ENCODE results near the gene ITGAL.

The ITGAL gene

DNA sequence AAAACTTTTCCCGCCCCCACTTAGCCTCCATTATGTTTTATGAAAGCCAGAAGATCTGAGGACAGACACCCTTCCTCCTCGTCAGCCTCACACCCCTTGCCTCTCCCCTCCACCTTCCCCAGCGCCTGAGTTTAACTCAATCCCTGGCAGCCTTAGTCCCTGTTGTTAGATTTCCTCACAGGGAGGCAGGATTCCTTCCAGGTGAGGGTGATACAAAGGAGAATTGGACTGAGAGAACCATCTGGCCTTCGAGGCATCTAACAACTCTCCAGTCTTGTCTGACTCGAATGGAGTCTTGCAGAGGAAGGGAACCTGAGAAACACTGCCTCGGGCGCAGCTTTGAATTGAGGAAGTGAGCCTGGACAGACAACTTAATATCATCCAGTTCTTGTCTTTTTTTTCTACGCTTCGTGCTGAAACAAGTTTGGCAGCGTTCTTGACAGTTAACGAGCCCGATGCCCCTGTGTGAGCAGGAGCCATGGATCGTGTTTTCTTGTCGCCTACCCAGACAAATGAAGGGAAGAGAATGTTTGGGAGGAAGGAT, 55.2 kb downstream of the ITGAL start:
- H3K4me3 Mint-ChIP-seq = peak overlapping the region; percentile 81 to 89 (median 85)
- peaks cover 18% of the 10 kb centered on the region for H3K4me1 Mint-ChIP-seq
- no peaks in the 10 kb centered on the region for H3K27me3 Mint-ChIP-seq (ENCODE audit: low read depth)
- TF ChIP-seq, protein P1, sequence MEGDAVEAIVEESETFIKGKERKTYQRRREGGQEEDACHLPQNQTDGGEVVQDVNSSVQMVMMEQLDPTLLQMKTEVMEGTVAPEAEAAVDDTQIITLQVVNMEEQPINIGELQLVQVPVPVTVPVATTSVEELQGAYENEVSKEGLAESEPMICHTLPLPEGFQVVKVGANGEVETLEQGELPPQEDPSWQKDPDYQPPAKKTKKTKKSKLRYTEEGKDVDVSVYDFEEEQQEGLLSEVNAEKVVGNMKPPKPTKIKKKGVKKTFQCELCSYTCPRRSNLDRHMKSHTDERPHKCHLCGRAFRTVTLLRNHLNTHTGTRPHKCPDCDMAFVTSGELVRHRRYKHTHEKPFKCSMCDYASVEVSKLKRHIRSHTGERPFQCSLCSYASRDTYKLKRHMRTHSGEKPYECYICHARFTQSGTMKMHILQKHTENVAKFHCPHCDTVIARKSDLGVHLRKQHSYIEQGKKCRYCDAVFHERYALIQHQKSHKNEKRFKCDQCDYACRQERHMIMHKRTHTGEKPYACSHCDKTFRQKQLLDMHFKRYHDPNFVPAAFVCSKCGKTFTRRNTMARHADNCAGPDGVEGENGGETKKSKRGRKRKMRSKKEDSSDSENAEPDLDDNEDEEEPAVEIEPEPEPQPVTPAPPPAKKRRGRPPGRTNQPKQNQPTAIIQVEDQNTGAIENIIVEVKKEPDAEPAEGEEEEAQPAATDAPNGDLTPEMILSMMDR (IDR thresholded peaks at IDR 0.05; ENCODE audit: unreplicated experiment in 3 of 3) = no peak
- no peaks in the 10 kb centered on the region for H3K9me3 Mint-ChIP-seq
- peak overlapping the region; percentile 93 to 97 (median 96) for H3K27ac Mint-ChIP-seq
- peaks cover 21% of the 10 kb centered on the region for H3K36me3 Mint-ChIP-seq (ENCODE audit: low read depth)

DNA sequence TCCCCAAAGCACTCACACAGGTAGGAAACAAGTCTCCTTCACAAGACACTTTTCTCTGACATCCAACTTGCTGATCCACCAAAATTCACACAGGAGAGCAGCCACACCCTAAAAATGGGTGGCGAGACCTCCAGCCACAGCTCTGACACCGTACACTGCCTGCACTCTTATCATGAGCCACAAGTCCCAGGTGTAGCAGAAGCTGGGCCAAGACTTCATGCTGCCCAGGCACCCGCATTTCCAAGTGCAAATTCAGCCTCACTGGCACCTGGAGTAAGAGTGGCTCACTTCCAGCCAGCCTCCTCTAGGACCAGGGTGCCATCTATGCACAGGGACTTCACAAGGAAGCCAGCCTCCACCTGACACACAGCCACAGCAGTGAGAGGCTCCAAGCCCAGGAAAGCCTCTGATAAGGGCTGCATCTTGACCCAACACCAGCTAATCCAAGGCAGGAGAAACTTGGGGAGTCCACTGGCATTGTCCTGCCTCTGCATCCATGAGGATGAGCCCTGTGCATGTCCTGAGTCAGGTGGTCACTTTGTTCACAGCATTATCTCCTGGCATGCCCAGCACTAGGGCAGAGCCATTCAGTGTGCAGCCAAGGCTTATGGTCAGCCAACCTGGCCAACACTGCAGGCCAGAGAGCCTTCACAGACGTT, 56.4 kb downstream of the ITGAL start:
- peak overlapping the region; percentile 56 to 97 (median 88) for H3K27ac Mint-ChIP-seq
- TF ChIP-seq, protein P1 (IDR thresholded peaks at IDR 0.05; ENCODE audit: unreplicated experiment in 3 of 3) = no peak

DNA sequence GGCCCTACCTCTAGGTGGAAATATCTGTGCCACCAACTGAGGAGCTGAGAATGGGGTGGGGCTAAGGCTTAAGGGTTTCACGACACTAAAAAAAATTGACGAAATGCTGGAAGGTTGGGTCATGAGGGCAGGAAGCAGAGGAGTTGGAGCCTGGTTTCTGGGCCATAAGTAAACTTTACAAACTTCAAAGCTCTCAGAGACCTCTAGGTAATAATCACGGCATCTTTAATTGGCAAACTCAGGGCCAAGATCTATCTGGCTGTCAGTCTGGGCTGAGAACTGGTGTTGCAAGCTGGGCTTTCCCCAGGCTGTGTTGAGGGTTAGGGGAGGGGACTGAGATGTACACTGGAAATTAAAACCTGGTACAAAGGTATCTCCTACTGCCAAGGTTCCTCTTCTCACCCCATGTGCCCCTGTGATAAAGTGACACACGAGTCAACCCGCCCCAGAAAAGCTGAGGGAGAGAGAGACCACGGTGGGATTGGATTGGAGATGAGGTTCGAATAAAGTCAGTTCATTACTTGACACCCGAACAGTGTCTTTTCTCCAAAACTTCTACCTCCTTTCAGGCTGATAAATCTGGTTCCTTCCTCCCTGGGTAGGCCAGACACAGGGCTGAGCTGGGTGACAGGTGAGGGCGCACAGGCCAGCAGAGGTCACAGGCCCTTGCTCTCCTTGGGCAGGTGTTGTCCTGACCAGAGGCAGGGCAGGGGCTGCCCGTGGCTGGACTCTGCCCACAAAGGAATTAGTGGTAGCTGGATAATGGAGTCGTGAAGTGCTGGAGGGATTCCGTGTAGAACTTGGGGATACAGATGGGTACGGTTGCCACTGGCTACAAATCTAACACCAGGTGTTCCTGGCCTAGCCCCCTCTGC, 57.9 kb downstream of the ITGAL start:
- H3K4me1 Mint-ChIP-seq = peaks cover 29% of the 10 kb centered on the region
- TF ChIP-seq, protein P1 (IDR thresholded peaks at IDR 0.05; ENCODE audit: unreplicated experiment in 3 of 3) = no peak
- H3K9me3 Mint-ChIP-seq = no peaks in the 10 kb centered on the region

More for the DNA sequence above, 56.4 kb downstream of the ITGAL start:
- Mint-ChIP-seq H3K4me1 (peaks cover 23% of the 10 kb centered on the region), H3K4me3 (peak overlapping the region; percentile 46 to 68 (median 59)), H3K9me3 (no peaks in the 10 kb centered on the region), H3K36me3 (ENCODE audit: low read depth) (peaks cover 21% of the 10 kb centered on the region), H3K27me3 (ENCODE audit: low read depth) (no peaks in the 10 kb centered on the region)

DNA sequence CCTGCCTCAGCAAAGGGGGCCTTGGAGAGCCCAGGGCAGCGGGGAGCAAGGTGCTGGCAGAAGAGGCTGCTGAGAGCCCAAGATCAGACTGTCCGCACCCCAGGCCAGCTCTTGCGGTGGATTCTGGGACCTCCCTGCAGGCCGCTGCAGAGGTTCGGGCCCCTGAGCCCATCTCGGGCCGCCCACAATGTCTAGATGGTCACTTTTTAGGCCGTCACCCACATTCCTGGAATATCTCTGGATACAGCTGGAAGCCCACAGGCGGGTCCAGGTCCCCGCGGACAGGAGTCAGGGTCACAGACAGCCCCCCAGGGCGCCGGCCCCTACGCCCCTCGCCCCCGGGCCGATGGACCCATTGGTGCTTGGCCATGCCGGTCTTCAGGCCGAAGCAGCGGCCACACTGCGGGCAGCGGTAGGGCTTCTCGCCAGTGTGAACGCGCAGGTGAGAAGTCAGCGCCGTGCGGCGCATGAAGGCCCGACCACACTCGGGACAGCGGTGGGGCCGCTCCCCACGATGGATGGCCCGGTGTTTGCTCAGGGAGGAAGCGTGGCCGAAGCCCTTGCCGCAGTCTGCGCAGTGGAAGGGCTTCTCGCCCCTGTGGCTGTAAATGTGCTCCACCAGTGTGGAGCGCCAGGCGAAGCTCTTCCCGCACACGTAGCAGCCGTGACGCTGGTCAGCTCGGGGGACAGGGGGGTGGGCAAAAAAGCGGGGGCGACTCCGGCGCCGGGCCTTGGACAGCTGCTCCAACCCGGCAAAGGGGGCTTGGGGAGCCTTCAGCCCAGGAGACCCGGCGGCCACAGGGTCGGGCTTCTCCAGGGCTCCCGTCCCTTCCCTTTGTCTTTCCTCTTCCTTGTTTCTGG, 60.0 kb downstream of the ITGAL start:
- Mint-ChIP-seq H3K4me1 (peaks cover 32% of the 10 kb centered on the region), H3K36me3 (ENCODE audit: low read depth) (peaks cover 11% of the 10 kb centered on the region), H3K27me3 (ENCODE audit: low read depth) (no peaks in the 10 kb centered on the region), H3K4me3 (peak overlapping the region; percentile 86 to 94 (median 88)), H3K9me3 (no peaks in the 10 kb centered on the region), H3K27ac (peak overlapping the region; percentile 78 to 98 (median 97))
- TF ChIP-seq, protein P1 (IDR thresholded peaks at IDR 0.05; ENCODE audit: unreplicated experiment in 3 of 3) = no peak

More for the DNA sequence above, 57.9 kb downstream of the ITGAL start:
- Mint-ChIP-seq H3K27ac (peak overlapping the region in 2 of 3 experiments; percentile 28 to 52), H3K27me3 (ENCODE audit: low read depth) (no peaks in the 10 kb centered on the region), H3K4me3 (peak overlapping the region; percentile 10 to 67 (median 35)), H3K36me3 (ENCODE audit: low read depth) (peaks cover 15% of the 10 kb centered on the region)

DNA sequence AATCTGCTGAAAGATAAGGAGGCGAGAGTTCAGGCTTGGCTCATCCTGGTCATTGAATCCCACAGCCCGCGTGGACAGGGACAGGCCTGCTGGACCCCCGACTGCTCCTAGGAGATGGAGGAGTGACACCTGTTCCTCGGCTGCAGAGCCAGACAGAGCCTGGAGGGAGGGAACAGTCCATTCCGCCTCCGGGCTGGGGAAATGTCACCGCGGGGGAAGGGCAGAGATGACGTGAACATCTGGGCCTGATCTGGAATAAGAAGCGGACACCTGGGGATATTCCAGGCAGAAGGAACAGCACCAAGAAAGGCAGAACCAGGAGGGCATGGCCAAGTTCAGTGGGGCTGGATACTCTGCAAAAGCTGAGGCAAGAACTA, 60.6 kb downstream of the ITGAL start:
- Mint-ChIP-seq H3K4me1 (peaks cover 29% of the 10 kb centered on the region), H3K27ac (peak overlapping the region; percentile 78 to 98 (median 97)), H3K36me3 (ENCODE audit: low read depth) (peaks cover 17% of the 10 kb centered on the region), H3K4me3 (peak overlapping the region; percentile 86 to 94 (median 88)), H3K9me3 (no peaks in the 10 kb centered on the region), H3K27me3 (ENCODE audit: low read depth) (no peaks in the 10 kb centered on the region)
- TF ChIP-seq, protein P1 (IDR thresholded peaks at IDR 0.05; ENCODE audit: unreplicated experiment in 3 of 3) = no peak

Data from nephron (organoid).